ENCODE data around the gene SLX4IP. TPM values are rescaled to one million over a fixed set of nuclear protein-coding genes. Genes with fewer than 3 reads are reported as not detected.

Gene SLX4IP
- total and polyA plus RNA-seq, 2 of the 13 experiments (the other 11 are each of a cell fraction or from before 2014, with no cell fraction given): 3.6 to 7.3 TPM

GRCh38 chr20:10654250-10654610 lies 219.1 kb downstream of the SLX4IP start:
- H3K27me3 ChIP-seq (ENCODE audit: control insufficient read depth in 1 of 2, insufficient read depth in 2 of 2, low read length in 2 of 2): no peaks in the 10 kb centered on the region
- in situ Hi-C loops (cut with HindIII; ENCODE audit: extremely low pct_ligation_motif_present, low pct_unique_long_range_greater_than_20kb): no loop called here
- no TSS peak for BruUV-seq (replicated peaks)
- H2AFZ ChIP-seq (ENCODE audit: low read length): no peak overlapping the region
- no peak for FAIRE-seq
- no peak overlapping the region for H3K4me3 ChIP-seq (replicated peaks in 1 of 3; ENCODE audit: insufficient read depth in 1 of 3, low read depth in 2 of 3, low read length in 3 of 3)
- no peaks in the 10 kb centered on the region for H3K9me3 ChIP-seq (ENCODE audit: low read length)
- DNase-seq (ENCODE audit: low spot score): no peak
- ATAC-seq: no peak
- no peak for TF ChIP-seq ARID3A (IDR thresholded peaks at IDR 0.05; ENCODE audit: low read depth, low read length)
- no peak for TF ChIP-seq SMAD3 (CRISPR knock-in tag; IDR thresholded peaks at IDR 0.05)
- TF ChIP-seq ZC3H4 (CRISPR knock-in tag; IDR thresholded peaks at IDR 0.05; ENCODE audit: borderline replicate concordance): no peak
- TF ChIP-seq ZNF281 (CRISPR knock-in tag; IDR thresholded peaks at IDR 0.05; ENCODE audit: borderline replicate concordance): no peak
- no peak for TF ChIP-seq ZNF280D (CRISPR knock-in tag; IDR thresholded peaks at IDR 0.05)
- TF ChIP-seq, protein P1, sequence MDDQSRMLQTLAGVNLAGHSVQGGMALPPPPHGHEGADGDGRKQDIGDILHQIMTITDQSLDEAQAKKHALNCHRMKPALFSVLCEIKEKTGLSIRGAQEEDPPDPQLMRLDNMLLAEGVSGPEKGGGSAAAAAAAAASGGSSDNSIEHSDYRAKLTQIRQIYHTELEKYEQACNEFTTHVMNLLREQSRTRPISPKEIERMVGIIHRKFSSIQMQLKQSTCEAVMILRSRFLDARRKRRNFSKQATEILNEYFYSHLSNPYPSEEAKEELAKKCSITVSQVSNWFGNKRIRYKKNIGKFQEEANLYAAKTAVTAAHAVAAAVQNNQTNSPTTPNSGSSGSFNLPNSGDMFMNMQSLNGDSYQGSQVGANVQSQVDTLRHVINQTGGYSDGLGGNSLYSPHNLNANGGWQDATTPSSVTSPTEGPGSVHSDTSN (CRISPR knock-in tag; IDR thresholded peaks at IDR 0.05; ENCODE audit: borderline replicate concordance): no peak
- no peak for TF ChIP-seq ELF3 (CRISPR knock-in tag; IDR thresholded peaks at IDR 0.05)
- TF ChIP-seq RXRB (CRISPR knock-in tag; IDR thresholded peaks at IDR 0.05; ENCODE audit: borderline replicate concordance): no peak
- TF ChIP-seq, protein P2, sequence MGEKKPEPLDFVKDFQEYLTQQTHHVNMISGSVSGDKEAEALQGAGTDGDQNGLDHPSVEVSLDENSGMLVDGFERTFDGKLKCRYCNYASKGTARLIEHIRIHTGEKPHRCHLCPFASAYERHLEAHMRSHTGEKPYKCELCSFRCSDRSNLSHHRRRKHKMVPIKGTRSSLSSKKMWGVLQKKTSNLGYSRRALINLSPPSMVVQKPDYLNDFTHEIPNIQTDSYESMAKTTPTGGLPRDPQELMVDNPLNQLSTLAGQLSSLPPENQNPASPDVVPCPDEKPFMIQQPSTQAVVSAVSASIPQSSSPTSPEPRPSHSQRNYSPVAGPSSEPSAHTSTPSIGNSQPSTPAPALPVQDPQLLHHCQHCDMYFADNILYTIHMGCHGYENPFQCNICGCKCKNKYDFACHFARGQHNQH (CRISPR knock-in tag; IDR thresholded peaks at IDR 0.05): no peak
- ChIA-PET CTCF (ENCODE audit: low intra/inter-chr PET ratio, low total read pairs) (no interaction called here), POLR2A (no interaction called here)
- H3K4me1 ChIP-seq (ENCODE audit: insufficient read depth, low read length): peaks cover 46% of the 10 kb centered on the region
- peaks cover 37% of the 10 kb centered on the region for H3K79me2 ChIP-seq (ENCODE audit: insufficient read depth, low read length)
- H3K9ac ChIP-seq (ENCODE audit: insufficient read depth, low read depth, low read length): no peak overlapping the region
- peaks cover 78 to 95% of the 10 kb centered on the region in 2 experiments for H3K36me3 ChIP-seq (replicated peaks in 1 of 2; ENCODE audit: control insufficient read depth in 1 of 2, insufficient read depth in 2 of 2, low read length in 2 of 2)
- peak overlapping the region; percentile 69 for H3K27ac ChIP-seq (ENCODE audit: extremely low read length, insufficient read depth, low read length)
- no peak overlapping the region for H3K4me2 ChIP-seq (ENCODE audit: low read depth, low read length)
- intact Hi-C loops (cut with micrococcal nuclease; ENCODE audit: unreplicated experiment): no loop called here
- H4K20me1 ChIP-seq (ENCODE audit: insufficient read depth, low read length): peaks cover 9% of the 10 kb centered on the region
